T-helper 9 cell (primary cell): ENCODE data around the gene DEAF1.
A peak's percentile ranks its signal among the peaks of the same experiment; 100 is the strongest.
"Not testable (repeated sequence)": the region's sequence is repeated elsewhere in the genome, so short reads cannot be mapped to it uniquely, and the experiment has no call there.

Experiments
- DNase-seq: peaks from one replicate; pipeline ENCODE4 v3.0.0-alpha.2; 2020

The DEAF1 gene

DNA sequence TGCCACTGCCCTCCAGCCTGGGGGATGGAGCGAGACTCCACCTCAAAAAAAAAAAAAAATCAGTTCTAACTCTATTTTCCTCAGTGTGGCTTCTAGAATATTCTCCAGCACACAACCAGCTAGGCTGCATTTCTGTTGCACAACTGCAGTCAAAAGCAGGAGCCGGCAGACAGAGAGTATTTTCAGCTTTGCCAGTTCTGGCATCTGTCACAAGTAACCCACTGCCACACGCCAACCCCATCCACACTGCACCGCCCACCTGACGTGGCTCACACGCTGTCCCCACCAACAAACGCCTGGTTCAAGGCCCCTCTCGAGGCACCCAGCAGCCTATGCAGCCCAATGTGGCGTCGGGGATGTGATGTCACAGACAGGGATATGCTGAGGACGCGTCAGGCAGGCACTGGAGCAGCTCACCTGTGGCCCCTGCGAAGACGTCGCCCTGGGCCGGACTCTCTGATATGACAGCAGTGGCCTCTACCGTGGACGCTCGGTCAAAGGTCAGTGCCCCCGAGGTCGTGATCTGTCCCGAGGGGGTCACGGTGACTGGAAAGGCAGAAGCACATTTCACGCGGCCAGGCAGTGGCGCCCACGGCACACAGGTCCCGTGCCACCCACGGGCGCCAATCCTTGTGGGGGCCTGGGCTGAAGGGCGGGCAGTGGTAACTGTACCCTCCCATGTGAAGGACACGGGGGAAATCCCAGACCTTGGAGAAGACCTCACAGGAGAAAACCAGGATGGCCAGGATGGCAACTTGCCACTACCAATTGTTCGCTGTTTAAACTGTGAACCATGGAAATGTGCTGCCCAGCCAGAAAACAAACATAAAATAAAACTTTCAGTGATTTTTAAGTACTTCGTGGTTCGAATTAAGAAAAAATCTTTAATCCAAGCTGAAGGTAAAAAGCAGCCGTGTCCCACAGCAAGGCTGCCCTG lies 15.5 kb downstream of the DEAF1 start:
- no peak for DNase-seq

DNA sequence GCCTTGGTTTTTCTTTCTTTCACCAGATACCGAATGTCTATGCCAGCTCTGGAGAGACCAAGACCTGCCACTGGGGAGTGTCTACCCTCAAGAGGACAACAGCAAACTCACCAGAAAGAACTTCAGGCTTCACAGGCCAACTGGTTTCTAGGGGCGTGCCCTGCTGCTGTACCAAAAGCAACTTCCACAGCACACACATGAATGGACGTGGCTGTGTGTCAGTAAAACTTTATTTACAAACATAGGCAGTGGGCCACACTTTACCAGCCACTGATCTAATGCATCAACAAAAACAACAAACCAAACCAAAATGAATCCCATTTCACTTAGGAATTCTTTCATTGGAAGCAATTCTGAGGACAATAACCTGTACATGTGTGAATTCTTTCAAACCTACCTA lies 16.7 kb downstream of the DEAF1 start:
- no peak for DNase-seq

DNA sequence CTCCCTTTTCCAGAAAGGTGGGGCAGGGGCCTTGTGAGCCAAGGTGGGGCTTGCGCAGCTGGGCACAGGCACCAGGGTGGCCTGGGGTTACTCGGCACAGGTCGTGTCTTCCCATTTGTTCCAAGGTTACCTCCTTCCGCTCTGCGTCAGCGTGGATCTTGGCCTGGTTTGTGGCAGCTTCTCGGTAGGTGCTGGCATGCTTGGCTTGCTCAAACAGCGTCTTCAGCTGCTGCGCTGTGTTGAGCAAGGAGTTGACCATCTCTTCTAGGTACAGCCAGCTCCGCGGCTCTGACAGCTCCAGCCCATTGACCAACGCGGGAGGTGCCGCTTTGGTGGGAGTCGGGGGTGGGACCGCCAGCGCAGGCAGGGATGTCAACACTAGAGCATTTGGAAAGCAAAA lies 20.6 kb downstream of the DEAF1 start:
- no peak for DNase-seq

DNA sequence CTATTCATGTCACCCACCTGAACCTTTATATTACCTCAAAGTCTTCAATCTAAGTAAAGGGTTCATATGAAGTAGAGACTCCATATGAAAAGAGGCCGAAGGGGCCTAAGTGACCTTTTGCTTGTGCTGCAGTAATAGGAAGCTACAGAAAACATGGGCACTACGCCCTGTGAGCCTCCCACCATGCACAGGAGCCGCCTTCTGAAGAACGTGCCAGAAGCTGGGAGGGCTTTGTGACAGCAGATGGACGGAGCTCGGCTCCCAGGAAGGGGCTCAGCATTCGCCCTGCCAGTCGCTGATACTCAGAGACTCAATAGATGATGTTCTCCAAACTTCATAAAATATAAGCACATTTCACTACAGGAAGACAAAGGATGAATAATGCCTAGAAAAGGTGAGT lies 21.2 kb downstream of the DEAF1 start:
- no peak for DNase-seq

DNA sequence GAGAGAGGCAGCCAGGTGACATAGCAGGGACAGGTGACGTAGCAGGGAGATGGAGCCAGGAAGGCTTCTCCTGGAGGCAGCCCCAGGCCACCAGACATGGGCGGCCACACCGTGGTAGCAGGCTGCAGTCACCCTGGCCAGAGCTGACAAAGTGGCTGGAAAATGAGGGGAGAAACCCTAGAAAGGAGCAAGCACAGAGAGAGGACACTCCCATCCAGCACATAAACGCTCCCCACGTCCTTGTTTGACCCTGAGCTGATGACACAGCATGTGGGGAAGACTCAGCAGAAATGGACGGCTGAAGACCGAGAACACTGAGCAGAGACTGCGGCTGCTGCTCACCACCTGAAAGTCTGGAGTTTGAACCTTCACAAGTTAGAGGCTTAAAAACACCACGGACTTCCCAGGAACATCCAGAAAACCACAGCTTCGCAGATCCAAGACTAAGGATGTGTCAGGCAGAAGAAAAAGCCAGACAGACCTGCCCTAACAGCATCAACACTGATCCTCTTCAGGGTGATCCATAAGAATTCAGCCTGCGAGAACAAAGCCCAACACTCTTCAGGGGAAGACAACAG lies 29.2 kb downstream of the DEAF1 start:
- DNase-seq: no peak

DNA sequence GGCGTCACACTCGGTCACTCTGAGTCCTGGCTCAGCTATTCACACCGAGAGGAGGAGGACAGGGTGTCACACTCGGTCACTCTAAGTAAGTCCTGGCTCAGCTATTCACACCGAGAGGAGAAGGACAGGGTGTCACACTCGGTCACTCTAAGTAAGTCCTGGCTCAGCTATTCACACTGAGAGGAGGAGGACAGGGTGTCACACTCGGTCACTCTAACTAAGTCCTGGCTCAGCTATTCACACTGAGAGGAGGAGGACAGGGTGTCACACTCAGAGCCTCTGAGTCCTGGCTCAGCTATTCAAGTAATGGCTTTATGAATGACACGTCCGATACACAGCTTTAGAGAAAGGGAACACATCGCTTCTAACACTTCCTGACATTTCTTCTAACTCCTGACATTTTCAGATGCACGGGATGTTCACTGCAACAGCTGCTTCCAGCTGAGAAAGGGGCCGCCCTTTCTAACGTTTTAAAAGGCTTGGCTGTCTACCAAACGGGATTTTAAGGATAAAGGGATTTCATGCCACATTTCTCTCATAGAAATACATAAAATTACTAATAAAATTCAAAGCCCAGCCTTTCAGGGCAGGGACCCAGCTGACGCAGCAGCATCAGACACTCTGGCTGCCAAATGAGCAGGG lies 29.8 kb downstream of the DEAF1 start:
- DNase-seq: no peak

DNA sequence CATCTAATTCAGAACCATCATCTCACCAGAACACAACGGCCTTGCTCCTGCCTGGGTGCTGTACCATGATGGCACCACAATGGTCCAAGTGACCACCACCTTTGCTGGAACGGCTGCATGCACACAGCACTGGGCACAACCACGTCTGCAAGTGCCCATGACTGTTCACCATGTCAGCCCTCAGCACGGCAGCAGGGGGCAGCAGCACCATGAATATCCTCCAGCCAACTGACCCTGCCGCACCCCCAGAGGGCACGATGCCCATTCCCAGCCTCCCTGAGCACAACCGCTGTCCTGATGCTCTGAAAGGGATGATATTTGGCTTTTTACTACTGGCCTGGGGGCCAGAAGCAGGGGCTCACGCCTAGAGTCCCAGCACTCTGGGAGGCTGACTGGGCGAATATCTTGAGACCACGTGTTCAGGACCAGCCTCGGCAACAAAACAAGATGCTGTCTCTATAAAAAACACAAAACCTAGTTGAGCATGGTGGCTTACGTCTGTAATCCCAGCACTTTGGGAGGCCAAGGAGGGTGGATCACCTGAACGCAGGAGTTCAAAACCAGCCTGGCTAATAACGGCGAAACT lies 32.2 kb downstream of the DEAF1 start:
- DNase-seq: peak; percentile 16

DNA sequence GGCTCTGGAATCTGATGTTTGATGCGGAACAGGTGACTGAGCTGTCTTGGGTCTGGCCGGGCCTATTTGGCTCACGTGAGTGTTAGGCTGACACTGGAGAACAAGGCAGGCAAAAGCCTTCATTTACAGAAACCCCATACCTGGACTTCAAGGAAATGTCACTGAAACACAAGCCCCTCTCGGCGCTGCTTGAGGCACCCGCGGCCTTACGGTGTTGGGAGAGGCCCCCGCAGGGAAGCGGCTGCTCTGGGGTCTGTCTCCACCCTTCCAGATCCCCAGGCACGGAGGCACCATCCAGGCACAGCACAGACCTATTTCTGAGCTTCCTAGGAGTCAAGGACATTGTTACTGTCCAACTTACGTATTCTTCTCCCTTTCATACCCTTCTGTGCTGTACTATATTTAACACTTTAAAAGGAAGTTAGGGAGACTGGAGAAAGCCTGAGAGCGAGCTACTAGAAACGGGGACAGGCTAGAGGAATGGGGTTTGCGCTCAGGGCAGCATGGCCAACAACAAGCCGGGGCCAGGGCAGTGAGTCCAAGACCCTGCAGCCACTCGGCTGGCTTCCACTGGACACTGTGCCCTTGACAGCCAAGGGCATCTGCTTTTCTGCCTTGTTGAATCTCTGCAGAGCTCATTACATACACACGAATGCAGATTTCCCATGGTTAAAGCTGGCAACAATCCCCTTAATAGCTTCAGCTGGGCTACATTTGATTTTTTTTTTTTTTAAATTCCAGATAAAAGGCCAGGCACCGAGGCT lies 34.2 kb downstream of the DEAF1 start:
- DNase-seq: no peak

DNA sequence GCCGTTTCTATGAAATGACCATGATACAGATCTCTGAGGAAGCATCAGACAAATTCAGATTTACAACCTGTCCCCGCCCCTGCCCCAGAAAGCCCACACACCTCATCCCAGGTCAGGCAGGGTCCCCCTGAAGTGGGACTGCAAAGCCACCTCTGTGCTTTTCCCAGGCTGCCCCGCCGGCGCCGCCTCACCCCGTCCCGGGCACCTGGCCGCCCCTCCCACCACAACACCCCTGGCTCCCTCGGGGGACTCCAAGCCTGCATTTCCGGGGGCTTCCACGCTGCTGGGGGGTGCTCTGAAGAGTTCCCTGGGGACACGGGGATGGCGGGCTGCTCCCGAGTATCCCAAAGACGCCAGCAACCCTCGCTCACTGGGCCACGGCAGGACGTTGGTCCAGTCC lies 34.7 kb downstream of the DEAF1 start:
- no peak for DNase-seq

DNA sequence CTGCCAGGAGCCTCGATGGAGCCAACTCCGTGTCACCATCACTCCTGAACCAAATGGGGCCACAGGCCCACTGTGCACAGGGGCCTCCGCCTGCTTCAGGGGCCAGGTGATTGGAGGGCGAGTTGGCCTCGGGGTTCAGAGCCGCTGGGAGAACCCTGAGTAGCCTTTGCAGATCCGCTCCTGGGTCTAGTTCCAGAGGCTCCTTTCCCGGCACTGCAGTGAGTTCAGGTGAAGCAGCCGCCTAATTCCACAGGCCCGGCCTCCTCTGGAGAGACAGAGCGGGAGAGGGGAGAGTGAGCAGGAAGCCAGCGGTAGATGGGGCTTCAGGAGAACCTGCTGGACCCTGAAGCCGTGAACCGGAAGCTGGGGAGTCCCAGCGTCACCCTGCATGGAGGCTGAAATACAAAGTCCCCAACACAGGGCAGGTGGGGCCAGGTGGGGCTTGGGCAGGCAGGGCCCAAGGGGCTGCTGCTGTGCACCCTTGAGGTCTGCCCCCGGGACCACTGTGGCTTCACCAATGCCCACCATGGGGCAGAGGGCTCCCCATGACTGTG lies 35.4 kb downstream of the DEAF1 start:
- no peak for DNase-seq

DNA sequence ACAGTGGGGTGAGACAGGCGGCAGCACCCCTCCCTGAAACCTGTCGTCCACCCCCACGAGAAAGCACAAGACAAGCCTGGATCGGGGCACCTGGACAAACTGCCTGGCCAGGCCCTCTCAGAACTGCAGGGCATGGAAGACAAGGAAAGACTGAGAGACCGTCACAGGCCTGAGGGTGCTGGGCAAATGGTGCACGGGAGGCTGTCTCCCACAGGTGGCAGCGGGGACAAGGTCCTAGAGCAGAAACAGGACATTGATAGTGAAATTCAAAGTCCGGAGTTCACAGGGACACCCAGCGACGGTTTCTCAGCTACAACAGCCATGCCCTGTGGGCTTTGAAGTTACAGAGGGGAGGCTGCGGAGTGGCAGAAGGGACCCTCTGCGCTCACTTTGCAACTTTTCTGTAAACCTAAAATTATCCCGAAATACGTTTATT lies 37.3 kb downstream of the DEAF1 start:
- no peak for DNase-seq

DNA sequence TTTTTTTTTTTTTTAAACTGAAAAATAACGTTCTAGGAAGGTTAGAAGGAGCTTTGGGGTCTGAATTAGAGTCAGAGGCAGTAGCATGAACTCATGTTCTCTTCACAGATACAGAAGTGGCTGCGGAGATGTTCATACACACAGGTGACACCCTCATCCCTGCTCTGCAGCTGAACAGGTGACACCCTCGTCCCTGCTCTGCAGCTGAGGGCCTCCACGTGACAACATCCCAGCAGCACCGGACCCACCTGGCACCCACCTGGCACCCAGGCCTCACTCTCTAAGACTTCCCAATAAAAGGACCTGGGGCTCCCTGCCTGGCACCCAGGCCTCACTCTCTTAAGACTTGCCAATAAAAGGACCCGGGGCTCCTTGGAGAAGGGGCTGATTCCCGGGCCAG lies 38.2 kb downstream of the DEAF1 start:
- DNase-seq: no peak

DNA sequence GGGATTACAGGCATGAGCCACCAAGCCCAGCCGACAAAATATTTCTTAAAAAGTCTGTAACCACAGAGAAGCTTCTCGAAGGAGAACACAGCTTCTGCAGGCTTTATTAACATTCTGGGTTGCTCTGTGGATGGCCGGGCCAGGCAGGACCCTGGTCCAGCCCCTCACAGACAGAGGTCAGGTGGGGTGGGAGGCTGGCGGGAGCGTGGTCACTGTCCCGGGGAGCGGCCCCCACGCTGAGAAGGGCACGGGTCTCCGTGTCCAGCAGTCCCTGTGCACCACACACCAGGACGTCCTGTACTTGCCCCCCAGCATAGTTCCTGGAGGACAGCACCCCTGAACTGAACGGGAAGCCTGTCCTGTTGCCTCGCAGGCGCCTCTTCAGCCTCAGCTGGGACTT lies 38.6 kb downstream of the DEAF1 start:
- no peak for DNase-seq

DNA sequence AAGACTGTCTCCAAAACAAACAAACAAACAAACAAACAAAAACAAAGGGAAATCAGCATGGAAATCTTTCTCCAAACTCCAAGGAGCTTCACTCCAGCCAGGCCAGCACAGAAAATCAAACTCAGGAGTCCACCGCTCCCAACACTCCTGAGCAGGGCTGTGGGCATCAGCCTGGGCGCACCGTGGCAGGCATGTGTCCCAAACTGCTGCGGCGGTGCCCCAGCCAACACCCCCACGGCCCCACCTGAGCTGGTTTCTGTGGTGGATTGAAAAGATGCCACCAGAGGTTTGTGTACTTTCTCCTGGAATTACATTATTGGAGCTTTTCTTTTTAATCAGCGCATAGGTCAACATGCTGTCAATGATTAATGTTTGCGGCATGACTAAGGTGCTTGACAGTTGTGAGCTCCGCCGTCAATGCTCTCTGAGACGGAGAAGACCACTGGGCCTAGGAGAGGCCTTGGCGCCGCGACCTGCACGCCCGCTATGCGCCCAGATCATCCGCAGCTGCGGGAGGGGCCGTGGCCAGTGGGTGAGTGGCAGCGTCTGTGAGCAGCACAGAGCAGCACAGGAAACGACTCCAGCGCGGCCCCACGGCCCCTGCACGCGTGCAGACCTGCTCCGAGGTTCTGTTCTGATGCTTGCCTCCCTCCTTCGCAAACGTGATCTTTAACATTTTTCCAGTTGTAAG lies 39.8 kb downstream of the DEAF1 start:
- DNase-seq: no peak

DNA sequence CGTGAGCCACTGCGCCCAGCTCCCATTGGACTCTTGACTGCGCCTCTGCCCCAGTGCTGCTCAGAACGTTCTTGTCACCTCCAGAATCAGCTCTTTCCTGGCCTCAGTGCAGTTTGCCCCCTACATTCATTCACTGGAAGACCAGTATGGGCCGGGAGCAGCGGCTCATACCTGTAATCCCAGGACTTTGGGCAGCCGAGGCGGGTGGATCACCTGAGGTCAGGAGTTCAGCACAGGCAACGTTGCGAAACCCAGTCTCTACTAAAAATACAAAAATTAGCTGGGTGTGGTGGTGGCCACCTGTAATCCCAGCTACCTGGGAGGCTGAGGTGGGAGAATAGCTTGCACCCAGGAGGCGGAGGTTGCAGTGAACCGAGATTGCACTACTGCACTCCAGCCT lies 40.6 kb downstream of the DEAF1 start:
- DNase-seq: not testable (repeated sequence)

DNA sequence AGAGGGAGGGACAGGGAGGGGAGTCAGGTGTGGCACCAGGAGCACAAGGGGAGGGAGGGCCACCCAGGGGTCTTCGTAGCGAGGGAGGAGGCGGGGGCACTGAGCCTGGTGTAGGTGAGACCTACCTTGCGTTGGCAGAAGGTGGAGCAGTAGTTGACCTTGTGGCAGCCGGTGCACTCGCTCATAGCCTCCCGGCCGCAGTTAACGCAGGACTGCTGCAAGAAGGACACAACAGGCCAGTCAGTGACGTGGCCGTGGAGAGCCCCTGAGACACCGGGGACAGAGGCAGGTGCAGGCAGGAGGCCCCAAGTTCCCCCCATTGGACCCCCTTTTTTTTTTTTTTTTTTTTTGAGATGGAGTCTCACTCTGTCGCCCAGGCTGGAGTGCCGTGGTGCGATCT lies 41.2 kb downstream of the DEAF1 start:
- DNase-seq: no peak

DNA sequence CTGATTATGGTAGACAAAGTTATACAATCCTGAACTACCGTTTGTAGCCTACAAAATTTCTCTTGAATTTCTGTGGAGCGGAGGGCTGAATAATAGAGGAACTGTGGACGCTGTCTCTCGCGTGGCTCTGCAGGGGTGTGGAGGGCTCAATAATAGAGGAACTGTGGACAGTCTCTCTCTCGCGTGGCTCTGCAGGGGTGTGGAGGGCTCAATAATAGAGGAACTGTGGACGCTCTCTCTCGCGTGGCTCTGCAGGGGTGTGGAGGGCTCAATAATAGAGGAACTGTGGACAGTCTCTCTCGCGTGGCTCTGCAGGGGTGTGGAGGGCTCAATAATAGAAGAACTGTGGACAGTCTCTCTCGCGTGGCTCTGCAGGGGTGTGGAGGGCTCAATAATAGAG lies 41.9 kb downstream of the DEAF1 start:
- DNase-seq: not testable (repeated sequence)

DNA sequence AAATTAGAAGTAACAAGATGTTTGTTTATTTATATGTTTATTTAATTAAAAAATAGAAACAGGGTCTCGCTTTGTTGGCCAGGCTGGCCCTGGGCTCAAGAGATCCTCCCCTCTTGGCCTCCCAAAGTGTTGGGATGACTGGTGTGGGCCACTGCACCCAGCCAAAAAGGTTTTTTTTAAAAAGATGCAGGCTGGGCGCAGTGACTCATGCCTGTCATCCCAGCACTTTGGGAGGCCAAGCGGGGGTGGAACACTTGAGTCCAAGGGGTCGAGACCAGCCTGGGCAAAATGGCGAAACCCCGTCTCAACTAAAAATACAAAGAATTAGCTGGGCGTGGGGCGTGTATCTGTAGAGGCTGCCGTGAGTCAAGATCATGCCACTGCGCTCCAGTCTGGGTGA lies 44.5 kb downstream of the DEAF1 start:
- DNase-seq: no peak

DNA sequence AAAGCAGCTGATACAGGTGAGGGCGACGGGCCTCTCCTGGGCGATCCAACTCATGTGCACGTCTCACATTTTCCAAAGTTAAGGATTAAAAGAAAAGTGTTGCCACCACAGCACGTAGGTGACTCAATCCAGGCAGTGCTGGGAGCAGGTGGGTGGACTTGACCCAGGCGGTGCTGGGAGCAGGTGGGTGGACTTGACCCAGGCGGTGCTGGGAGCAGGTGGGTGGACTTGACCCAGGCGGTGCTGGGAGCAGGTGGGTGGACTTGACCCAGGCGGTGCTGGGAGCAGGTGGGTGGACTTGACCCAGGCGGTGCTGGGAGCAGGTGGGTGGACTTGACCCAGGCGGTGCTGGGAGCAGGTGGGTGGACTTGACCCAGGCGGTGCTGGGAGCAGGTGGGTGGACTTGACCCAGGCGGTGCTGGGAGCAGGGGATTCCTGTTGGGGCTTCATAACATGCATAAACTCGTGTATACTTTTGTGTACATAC lies 47.3 kb downstream of the DEAF1 start:
- DNase-seq: not testable (repeated sequence)

DNA sequence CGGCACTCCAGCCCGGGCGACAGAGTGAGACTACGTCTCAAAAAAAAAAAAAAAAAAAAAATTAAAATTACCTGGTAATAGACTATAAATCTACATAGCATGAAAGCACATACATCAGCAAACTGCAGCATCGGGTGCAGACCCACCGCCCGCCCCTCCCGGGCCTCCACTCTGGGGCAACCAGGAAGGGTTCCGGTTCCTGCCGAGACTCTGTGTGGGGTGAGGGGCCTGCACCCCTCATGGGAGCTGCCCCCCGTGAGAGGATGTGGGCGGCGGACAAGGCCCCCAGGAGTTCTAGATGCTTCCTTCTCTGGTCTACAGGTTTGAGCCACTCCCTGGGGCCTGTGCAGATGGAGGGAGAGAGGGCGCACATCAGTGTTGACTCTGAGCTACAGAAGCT lies 48.8 kb downstream of the DEAF1 start:
- no peak for DNase-seq

DNA sequence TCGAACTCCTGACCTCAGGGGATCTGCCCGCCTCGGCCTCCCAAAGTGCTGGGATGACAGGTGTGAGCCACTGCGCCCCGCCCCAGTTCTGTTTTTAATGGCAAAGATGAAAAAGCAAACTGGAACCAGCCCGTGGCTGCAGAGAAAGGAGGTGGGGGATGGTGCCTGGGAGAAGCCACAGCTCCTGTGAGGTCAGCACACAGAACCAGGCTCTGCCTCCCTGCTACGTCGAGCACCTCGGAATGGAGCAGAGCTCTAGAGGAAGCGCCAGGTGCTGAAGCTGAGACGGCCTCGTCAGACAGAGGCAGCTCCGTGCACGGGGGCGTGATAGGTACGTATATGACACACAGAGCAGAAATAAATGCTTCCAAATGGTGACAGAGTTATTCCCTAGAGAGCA lies 49.5 kb downstream of the DEAF1 start:
- no peak for DNase-seq
